ENCODE results near the gene MAPK8IP2.
"Not testable (repeated sequence)": the region's sequence is repeated elsewhere in the genome, so short reads cannot be mapped to it uniquely, and the experiment has no call there.

The MAPK8IP2 gene

GRCh38 chr22:50608058-50608840 lies 7.7 kb downstream of the MAPK8IP2 start:
- DNase-seq; in situ Hi-C loops (cut with HindIII; ENCODE audit: low pct_ligation_motif_present, low pct_unique_long_range_greater_than_20kb, low sequenced_read_pairs): not testable (repeated sequence)

- DNase-seq = no peak
- in situ Hi-C loops (cut with HindIII; ENCODE audit: low pct_ligation_motif_present, low pct_unique_long_range_greater_than_20kb, low sequenced_read_pairs) = no loop called here
These were observed 8.4 kb downstream of the MAPK8IP2 start for GRCh38 chr22:50608996-50609395.

GRCh38 chr22:50609599-50609998 lies 9.0 kb downstream of the MAPK8IP2 start:
- in situ Hi-C loops (cut with HindIII; ENCODE audit: low pct_ligation_motif_present, low pct_unique_long_range_greater_than_20kb, low sequenced_read_pairs) = no loop called here
- DNase-seq = no peak

DNA sequence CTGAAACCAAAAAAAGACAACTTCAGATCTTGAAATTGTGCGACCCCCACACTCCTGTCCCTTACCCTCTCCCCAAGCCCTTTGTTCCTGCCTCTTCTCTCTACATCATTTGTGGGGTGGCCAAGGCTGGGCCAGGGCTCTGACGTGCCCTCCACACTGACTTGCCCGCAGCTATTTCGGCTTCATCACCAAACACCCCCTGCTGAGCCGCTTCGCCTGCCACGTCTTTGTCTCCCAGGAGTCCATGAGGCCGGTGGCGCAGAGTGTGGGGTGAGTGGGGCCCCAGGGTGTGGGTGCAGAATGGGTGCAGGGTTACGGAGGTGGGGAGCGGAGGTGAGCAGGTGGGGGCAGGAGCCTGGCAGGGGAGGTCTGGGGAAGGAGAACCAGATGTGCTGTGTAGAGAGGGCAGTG lies 9.5 kb downstream of the MAPK8IP2 start:
- in situ Hi-C loops (cut with HindIII; ENCODE audit: low pct_ligation_motif_present, low pct_unique_long_range_greater_than_20kb, low sequenced_read_pairs) = no loop called here
- DNase-seq = no peak

DNA sequence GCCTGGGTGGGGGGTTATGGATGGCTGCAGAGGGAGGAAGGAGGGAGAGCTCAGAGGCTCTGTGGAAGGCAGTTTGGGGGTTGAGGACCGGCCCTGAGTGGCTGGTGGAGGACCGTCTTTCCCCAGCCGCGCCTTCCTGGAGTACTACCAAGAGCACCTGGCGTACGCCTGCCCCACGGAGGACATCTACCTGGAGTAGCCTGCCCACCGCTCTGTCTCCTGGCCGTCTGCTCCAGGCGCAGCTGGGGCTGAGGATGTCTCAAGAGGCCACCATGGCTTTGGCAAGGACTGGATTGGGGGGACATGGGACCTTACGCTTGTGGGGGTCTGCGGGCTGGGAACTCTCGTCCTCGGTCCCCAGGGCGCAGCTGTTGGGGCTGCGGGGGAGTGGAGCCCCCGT lies 10.0 kb downstream of the MAPK8IP2 start:
- no peak for DNase-seq
- in situ Hi-C loops (cut with HindIII; ENCODE audit: low pct_ligation_motif_present, low pct_unique_long_range_greater_than_20kb, low sequenced_read_pairs) = no loop called here

- in situ Hi-C loops (cut with HindIII; ENCODE audit: low pct_ligation_motif_present, low pct_unique_long_range_greater_than_20kb, low sequenced_read_pairs) = no loop called here
- no peak for DNase-seq
These were observed 10.9 kb downstream of the MAPK8IP2 start for GRCh38 chr22:50611341-50612060.

GRCh38 chr22:50612168-50612527 lies 11.6 kb downstream of the MAPK8IP2 start:
- in situ Hi-C loops (cut with HindIII; ENCODE audit: low pct_ligation_motif_present, low pct_unique_long_range_greater_than_20kb, low sequenced_read_pairs) = no loop called here

DNA sequence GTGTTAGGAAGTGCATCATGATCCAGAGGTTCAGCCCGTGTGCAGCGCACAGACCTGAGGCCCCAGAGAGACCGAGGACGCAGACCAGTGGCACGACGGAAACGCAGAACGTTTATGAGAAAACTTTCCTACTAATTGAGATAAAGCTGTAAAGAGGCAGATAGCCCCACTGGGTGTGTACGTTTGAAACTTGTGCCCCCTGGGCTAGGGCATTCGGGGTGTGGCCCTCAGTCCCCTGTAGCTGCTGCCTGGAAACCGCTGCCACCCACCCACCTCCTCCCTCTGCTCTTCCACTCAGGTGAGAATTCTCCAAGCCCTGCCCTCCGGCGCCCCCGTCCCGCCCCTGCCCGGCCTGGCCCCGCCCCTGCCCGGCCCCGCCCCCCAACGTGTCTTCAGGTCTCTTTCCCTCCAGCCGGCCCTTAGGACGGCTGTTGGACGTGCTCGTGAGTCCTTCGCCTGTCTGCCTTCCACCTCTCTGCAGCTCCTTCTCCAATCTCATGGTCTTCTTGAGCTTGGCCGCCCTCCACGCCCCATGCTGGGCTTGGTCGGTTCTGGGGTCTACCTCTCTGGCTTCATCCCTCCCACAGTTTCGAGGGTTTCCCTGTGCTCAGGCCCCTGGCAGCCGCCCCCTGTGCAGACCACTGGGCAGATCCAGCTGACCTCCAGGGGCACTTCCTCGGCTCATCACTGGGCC lies 12.1 kb downstream of the MAPK8IP2 start:
- in situ Hi-C loops (cut with HindIII; ENCODE audit: low pct_ligation_motif_present, low pct_unique_long_range_greater_than_20kb, low sequenced_read_pairs) = no loop called here

More at GRCh38 chr22:50612168-50612527, 11.6 kb downstream of the MAPK8IP2 start:
- DNase-seq = no peak

DNA sequence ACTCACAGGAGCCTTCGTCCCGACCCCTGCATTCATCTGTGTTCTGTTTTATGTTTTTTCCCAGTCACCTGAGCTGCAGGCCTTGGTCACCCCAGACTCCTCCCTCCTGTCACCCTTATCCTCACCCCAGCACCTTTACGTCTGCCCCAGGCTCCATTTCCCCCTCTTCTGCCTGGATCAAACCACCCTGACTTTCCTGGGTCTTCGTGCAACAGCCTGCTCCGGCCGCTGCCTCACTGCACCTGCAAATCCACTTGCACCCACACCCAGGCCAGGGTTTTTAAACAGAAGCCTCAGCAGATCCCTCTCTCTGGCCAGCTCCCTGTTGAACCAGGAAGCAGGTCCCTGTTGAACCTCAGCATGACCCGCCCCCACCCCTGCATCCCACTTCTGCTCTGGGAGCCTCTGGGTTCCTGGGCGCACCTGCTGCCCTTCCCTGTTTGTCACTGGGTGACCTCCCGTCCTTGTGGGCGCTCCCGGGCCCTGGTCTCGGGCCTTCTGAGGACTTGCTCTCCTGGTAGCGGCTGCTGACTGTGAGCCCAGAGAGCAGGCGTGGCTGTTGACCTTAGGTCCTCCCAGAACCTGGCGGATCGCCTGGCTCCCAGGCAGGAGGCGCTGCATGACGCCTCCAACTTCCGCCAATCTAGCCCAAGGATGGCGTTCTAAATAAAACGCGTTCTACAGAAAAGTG lies 12.8 kb downstream of the MAPK8IP2 start:
- no peak for DNase-seq

More for the DNA sequence above, 12.1 kb downstream of the MAPK8IP2 start:
- DNase-seq = no peak

GRCh38 chr22:50614296-50614695 lies 13.7 kb downstream of the MAPK8IP2 start:
- DNase-seq = not testable (repeated sequence)

More for the DNA sequence above, 12.8 kb downstream of the MAPK8IP2 start:
- in situ Hi-C loops (cut with HindIII; ENCODE audit: low pct_ligation_motif_present, low pct_unique_long_range_greater_than_20kb, low sequenced_read_pairs) = no loop called here

GRCh38 chr22:50620593-50621355 lies 20.2 kb downstream of the MAPK8IP2 start:
- in situ Hi-C loops (cut with HindIII; ENCODE audit: low pct_ligation_motif_present, low pct_unique_long_range_greater_than_20kb, low sequenced_read_pairs) = no loop called here
- no peak for DNase-seq

More at GRCh38 chr22:50614296-50614695, 13.7 kb downstream of the MAPK8IP2 start:
- in situ Hi-C loops (cut with HindIII; ENCODE audit: low pct_ligation_motif_present, low pct_unique_long_range_greater_than_20kb, low sequenced_read_pairs) = not testable (repeated sequence)

- peak; percentile 13 for DNase-seq
- in situ Hi-C loops (cut with HindIII; ENCODE audit: low pct_ligation_motif_present, low pct_unique_long_range_greater_than_20kb, low sequenced_read_pairs) = no loop called here
These were observed 20.8 kb downstream of the MAPK8IP2 start for GRCh38 chr22:50621356-50621880.

- in situ Hi-C loops (cut with HindIII; ENCODE audit: low pct_ligation_motif_present, low pct_unique_long_range_greater_than_20kb, low sequenced_read_pairs) = no loop called here
- no peak for DNase-seq
These were observed 21.5 kb downstream of the MAPK8IP2 start for GRCh38 chr22:50621948-50622722.

GRCh38 chr22:50622723-50623327 lies 22.2 kb downstream of the MAPK8IP2 start:
- in situ Hi-C loops (cut with HindIII; ENCODE audit: low pct_ligation_motif_present, low pct_unique_long_range_greater_than_20kb, low sequenced_read_pairs) = no loop called here
- DNase-seq = no peak

DNA sequence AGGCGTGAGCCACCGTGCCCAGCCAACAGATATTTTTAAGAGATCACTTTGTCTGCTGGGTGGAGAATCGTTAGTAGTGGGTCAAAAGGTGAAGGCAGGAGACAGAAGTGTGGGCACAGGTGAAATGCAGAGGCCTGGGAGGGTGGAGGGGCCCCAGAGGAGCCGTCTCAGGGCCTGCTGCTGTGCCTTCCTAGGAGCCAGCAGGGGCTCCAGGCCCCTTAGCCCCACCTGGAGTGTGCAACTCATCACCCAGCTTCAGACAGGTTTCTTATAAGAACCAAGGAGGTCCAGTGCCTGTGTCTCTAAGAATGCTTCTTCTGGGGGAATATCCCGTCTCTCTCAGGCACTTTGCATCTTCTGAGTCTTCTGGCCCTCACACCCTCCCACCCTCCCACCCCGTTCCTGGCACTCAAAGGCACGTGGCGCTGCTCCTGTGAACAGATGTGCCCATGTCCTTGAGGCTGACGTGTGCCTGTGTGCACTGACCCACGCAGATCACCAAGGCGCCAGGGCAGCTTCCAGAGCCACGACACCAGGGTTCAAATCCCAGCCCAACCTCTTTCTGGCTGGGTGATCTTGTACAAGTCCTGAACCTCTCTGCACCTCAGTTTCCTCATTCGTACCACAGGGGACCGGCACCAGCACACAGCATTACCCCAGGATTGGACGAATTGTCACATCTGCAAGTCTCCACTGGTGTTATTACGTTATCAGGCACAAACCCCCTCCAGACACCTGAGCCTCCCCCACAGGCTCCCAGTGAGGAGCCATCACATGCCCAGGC lies 23.9 kb downstream of the MAPK8IP2 start:
- DNase-seq = no peak

DNA sequence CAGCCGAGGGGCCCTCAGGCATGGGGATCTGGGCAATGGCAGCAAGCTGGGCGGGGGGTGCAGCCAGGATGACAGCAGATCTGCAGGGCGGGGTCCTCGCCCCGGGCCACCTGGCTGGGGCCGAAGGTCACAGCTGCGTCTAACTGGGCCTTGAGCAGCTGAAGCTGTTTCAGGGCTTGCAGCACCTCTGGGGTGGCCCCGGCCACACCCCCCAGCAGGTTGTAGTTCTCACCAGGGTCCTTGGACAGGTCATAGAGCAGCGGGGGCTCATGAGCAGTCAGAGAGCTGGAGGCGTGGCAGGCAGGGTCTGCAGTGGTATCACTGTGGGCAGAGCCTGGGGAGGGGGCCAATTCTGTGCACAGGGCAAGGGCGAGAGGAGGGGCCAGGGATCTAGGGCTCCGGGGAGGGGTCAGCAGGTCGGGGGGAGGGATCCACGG lies 24.6 kb downstream of the MAPK8IP2 start:
- DNase-seq = no peak
- in situ Hi-C loops (cut with HindIII; ENCODE audit: low pct_ligation_motif_present, low pct_unique_long_range_greater_than_20kb, low sequenced_read_pairs) = no loop called here

More for the DNA sequence above, 23.9 kb downstream of the MAPK8IP2 start:
- in situ Hi-C loops (cut with HindIII; ENCODE audit: low pct_ligation_motif_present, low pct_unique_long_range_greater_than_20kb, low sequenced_read_pairs) = no loop called here

Measured in ACHN (cell line).